Measurements from ENCODE around the gene SLC51B. TPM values are rescaled to one million over a fixed set of nuclear protein-coding genes. Genes with fewer than 3 reads are reported as not detected.

Gene SLC51B
- total RNA-seq, 1 experiment from 2014 or later: not detected

- peak overlapping the region; percentile 38 for H3K4me2 ChIP-seq (ENCODE audit: low read length)
- POLR2A ChIA-PET: interaction anchor here (1.2 kb wide), 1 partner anchor 10 kb away, joined by 3 read pairs; no protein-coding TSS in a partner anchor
- ATAC-seq: no peak
These were observed 32.2 kb downstream of the SLC51B start for GRCh38 chr15:65077291-65077980.

More at GRCh38 chr15:65077291-65077980, 32.2 kb downstream of the SLC51B start:
- BruUV-seq (replicated peaks): no TSS peak
- H3K9me2 ChIP-seq (ENCODE audit: insufficient read depth): no peaks in the 10 kb centered on the region
- no peak overlapping the region for H2AFZ ChIP-seq (ENCODE audit: low read depth, low read length, poor library complexity, severe bottlenecking)
- H4K20me1 ChIP-seq (ENCODE audit: insufficient read depth): no peaks in the 10 kb centered on the region
- ChIA-PET CTCF (interaction anchor here (1.5 to 2.1 kb wide), 3 partner anchors 22 to 44 kb away, joined by 7 to 13 read pairs (median 9); no protein-coding TSS in a partner anchor), RAD21 (ENCODE audit: low non-redundant PET in 1 of 2, low total read pairs in 2 of 2, uncharacterized antibody in 2 of 2, unreplicated experiment in 2 of 2) (no interaction called here)
- no peak overlapping the region for H3K27ac ChIP-seq (ENCODE audit: low read depth, low read length)
- intact Hi-C loops (cut with micrococcal nuclease): no loop called here
- H3K9ac ChIP-seq (ENCODE audit: low read length): no peak overlapping the region
- H3K27me3 ChIP-seq (ENCODE audit: insufficient read depth, low read length): no peaks in the 10 kb centered on the region
- H3K4me3 ChIP-seq (replicated peaks in 1 of 2; ENCODE audit: low read depth in 1 of 2, low read length in 2 of 2): no peak overlapping the region
- DNase-seq (ENCODE audit: low read depth, low spot score): no peak
- H3K4me1 ChIP-seq (ENCODE audit: control insufficient read depth in 1 of 2, insufficient read depth in 2 of 2, low read length in 2 of 2): peaks cover 3 to 13% of the 10 kb centered on the region in 2 experiments; a peak in 2 of 4 replicates
- no peaks in the 10 kb centered on the region for H3K36me3 ChIP-seq (ENCODE audit: control insufficient read depth in 1 of 2, insufficient read depth in 2 of 2, low read length in 2 of 2)
- H3K79me2 ChIP-seq (ENCODE audit: insufficient read depth, low read length): no peaks in the 10 kb centered on the region
- H3K9me3 ChIP-seq (ENCODE audit: control insufficient read depth in 1 of 2, insufficient read depth in 1 of 2, low read depth in 1 of 2, low read length in 2 of 2): no peaks in the 10 kb centered on the region
- TF ChIP-seq TCF7L2 (IDR thresholded peaks at IDR 0.05; ENCODE audit: borderline replicate concordance, extremely low read depth, insufficient read depth, insufficient read length) (no peak), SIN3A (IDR thresholded peaks at IDR 0.05; ENCODE audit: low read depth) (no peak), MAX (IDR thresholded peaks at IDR 0.05) (no peak), ZNF274 (IDR thresholded peaks at IDR 0.05; ENCODE audit: low read depth, low read length) (no peak), POLR2AphosphoS5 (IDR thresholded peaks at IDR 0.05; ENCODE audit: low read depth, low read length) (no peak), EGR1 (IDR thresholded peaks at IDR 0.05; ENCODE audit: low read depth) (no peak), FOSL1 (IDR thresholded peaks at IDR 0.05; ENCODE audit: low read depth) (no peak), SRF (IDR thresholded peaks at IDR 0.05; ENCODE audit: low read depth) (no peak), POLR2A (IDR thresholded peaks at IDR 0.05; ENCODE audit: borderline replicate concordance, extremely low read depth, insufficient read depth, insufficient read length) (no peak), EZH2 (IDR thresholded peaks at IDR 0.05) (no peak), CEBPB (IDR thresholded peaks at IDR 0.05; ENCODE audit: low read depth) (no peak), YY1 (IDR thresholded peaks at IDR 0.05; ENCODE audit: extremely low read depth, insufficient replicate concordance, low read depth, low read length) (no peak), CTCF (IDR thresholded peaks at IDR 0.05 in 2 of 3, conservative IDR thresholded peaks at IDR 0.05 in 1 of 3; ENCODE audit: borderline replicate concordance in 1 of 3, insufficient read depth in 1 of 3, low read depth in 2 of 3, low read length in 2 of 3) (no peak), REST (IDR thresholded peaks at IDR 0.05; ENCODE audit: low read depth) (no peak)

Measured in HCT116 (cell line).